Midbrain (tissue), 1 donor: Measurements from ENCODE around the gene CDH4.
"Not testable (repeated sequence)": the region's sequence is repeated elsewhere in the genome, so short reads cannot be mapped to it uniquely, and the experiment has no call there.

Experiments
- DNase-seq: peaks from one replicate; lab custom pipeline; 2025; lab: John Stamatoyannopoulos, UW

CDH4 gene

GRCh38 chr20:61846074-61846473 lies 594.0 kb downstream of the CDH4 start:
- DNase-seq, result no peak

GRCh38 chr20:61846741-61847419 lies 594.8 kb downstream of the CDH4 start:
- no peak for DNase-seq

DNA sequence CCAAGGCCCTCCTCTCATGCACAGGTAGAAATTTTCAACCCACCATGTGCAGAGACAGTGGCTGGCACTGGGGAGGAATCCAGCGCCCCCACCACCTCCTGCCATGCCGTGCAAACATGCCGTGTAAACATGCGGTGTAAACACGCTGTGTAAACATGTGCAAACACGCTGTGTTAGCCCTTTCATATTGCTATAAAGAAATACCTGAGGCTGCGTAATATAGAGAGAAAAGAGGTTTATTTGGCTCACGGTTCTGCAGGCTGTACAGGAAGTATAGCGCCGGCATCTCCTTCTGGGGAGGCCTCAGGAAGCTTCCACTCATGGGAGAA lies 595.3 kb downstream of the CDH4 start:
- no peak for DNase-seq

- DNase-seq, result no peak
These were observed 595.9 kb downstream of the CDH4 start for GRCh38 chr20:61847986-61848385.

DNA sequence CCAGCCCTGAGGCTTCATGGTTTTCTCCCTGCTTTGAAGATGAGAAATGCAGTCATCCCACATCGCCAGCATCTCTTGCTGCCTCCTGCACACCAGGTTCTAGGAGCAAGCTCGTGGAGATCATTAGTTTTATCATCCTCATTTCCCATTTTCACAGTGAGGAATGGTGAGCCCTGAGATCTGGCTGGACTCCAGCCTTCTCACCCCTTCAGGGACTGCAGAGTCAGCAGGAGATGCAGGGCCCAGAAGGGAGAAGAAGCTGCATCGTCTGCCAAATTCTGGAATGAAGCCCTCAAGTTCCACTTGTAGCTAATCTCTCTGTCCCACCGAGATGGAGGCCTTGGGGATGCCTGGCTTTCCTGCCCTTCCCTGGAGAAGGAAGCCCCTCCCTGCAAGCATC lies 596.8 kb downstream of the CDH4 start:
- no peak for DNase-seq

DNA sequence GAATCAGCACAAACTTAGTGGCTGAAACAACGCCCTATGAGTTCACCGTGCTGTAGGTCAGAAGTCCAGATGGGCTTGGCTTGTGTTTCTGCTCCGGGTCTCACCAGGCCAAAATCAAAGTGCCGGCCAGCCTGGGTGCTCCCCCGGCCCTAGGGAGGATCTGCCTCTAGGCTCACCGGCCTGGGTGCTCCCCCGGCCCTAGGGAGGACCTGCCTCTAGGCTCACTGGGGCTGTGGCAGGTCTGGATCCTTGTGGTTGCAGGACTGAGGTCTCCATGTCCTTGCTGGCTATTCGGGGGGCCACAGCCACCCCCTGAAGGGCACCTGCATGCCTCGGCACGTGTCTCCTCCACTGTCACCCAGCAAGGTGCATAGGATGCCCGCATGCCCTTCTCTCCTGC lies 597.3 kb downstream of the CDH4 start:
- DNase-seq, result no peak

GRCh38 chr20:61849822-61850221 lies 597.8 kb downstream of the CDH4 start:
- no peak for DNase-seq

- DNase-seq, result no peak
These were observed 598.4 kb downstream of the CDH4 start for GRCh38 chr20:61850457-61850856.

DNA sequence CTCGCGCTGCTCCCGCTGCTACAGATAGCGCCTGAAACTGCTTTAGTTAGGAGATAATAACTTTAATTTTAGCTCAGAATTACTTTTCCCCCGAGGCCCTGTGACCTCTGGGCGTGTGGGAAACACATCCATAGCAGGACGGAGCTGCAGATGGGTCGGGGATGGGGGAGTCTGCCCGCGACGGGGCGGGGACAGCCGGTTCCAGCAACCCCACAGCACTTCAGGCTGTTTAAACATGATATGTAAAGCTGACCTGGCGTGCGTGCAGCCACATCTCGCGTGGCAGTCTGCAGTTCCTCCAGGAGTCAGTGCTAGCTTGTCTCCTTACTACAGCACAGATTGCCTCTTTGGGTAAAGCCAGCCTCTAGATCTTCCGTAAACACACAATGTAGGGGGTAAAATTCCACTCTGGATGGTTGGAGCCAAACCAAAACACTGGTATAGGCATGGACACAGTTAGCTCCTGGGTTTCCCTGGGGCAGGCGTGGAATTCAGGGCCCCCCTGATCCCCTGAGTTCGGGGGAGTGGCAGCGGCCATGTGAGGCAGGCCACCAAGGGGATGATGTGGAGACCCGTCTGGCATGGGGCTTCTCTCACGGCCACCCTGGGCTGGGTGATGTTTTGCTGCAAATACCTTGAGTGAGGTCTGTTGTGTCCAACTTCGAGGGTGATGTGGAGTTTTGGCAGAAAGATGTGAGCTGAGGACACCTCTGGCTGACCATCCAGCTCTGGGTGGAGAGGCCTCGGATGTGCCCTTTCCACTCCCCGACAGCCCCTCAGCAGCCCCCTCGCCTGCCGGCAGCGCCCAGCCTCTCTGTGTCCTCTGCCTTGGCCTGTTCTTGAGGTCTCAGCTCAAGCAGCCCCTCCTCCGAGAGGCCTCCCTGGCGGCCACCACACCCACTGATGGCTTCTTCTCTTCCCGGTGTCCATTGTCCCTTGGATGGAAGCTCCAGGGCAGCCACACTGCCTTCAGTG lies 599.2 kb downstream of the CDH4 start:
- no peak for DNase-seq

GRCh38 chr20:61852268-61853072 lies 600.4 kb downstream of the CDH4 start:
- no peak for DNase-seq

GRCh38 chr20:61853073-61854005 lies 601.3 kb downstream of the CDH4 start:
- DNase-seq, result no peak

GRCh38 chr20:61854538-61854937 lies 602.5 kb downstream of the CDH4 start:
- DNase-seq, result not testable (repeated sequence)

DNA sequence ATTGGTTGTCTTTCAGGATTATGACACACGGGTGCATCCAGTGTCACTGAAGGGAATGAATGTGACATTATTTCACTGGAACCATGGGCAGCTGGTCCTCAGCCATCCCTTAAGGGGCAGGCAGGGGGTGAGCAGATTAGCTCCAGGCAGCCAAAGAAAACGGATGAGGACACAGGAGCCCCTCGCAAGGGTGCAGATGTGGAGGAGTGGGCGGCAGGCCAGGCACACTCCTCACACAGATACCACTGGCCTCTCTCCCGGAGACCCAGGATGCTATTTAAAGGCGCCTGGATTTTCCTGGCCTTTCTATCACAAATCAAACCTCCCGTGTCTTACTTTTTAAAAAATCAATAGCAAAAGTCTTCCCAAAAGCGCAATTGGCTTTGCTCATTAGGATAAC lies 603.2 kb downstream of the CDH4 start:
- no peak for DNase-seq

GRCh38 chr20:61856626-61857413 lies 604.8 kb downstream of the CDH4 start:
- DNase-seq, result no peak

DNA sequence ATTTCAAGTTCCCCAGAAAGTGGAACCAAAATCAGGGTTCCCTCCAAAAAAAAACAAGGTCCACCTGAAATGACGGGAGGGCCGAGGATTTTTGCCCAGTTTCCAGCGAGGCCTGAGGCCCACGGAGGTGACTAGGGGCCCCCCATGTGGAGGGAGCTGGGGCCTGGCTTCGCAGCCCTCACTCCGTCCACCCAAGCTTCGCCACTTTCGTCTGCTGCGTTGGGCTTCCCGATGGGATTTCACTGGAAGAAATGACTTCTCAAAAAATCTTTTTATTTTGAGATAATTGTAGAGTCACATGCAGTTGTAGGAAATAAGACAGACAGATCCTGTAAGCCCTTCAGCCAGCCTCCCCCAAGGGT lies 605.3 kb downstream of the CDH4 start:
- DNase-seq, result no peak

DNA sequence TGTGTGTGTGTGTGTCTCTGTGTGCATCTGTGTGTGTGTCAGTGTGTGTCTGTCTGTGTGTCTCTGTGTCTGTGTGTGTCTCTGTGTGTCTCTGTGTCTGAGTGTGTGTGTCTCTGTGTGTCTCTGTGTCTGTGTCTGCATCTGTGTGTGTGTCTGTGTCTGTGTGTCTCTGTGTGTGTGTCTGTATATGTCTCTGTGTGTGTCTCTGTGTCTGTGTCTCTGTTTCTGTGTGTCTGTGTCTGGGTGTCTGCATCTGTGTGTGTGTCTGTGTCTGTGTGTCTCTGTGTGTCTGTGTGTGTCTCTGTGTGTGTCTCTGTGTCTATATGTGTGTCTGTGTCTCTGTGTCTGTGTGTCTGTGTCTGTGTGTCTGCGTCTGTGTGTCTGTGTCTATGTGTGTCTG lies 605.8 kb downstream of the CDH4 start:
- DNase-seq, result no peak

DNA sequence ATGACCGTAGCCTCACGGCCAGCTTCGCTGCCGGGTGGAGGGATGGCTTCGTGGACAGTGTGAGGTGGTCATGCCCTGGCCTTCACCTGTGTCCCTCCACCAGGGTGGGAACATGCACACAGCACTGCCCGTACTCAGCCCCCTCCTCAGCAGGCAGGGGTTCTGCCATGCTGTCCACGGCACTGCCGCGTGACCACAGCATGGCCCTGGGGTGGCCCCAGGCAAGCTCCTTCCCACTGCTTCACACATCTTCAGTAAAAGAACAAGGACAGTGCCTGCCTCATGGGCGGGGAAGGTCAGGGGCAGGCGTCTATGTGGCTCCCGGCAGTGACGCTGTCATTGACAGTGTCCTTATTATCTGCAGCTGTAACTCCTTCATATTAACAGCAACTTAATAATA lies 607.7 kb downstream of the CDH4 start:
- DNase-seq, result no peak

DNA sequence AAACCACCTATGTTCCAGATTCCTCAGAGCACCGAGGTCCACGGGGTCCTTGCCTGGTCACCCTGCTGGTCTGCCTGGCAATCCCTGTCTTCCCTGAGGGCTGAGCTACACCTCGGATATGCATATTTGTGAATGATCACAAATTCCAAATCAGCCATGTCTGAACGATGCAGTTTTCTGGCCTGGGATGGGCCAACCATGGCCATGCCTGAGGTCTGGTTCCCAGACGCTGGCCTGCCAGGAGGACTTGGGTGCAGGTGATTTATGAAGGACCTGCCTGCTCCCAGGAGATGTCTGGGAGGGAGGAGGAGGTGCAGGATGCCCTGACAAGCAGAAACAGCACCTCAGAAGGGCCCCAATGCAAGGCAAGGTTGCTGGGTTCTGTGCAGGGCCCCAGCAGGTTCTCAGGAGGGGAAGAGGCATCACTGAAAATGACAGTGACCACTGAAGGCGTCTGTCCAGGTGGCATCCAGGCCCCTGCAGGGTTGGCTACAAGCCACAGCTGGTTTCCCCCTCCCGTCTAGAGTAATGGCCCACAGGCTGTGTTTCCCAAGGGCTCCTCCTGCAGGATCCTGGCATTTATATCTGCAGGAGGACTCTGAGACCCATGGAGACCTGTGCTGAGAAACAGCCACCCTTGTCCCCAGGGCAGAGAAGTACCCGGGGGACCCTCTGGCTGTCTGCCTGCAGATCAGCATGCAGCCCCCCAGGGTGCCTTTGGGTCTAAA lies 608.4 kb downstream of the CDH4 start:
- DNase-seq, result no peak

DNA sequence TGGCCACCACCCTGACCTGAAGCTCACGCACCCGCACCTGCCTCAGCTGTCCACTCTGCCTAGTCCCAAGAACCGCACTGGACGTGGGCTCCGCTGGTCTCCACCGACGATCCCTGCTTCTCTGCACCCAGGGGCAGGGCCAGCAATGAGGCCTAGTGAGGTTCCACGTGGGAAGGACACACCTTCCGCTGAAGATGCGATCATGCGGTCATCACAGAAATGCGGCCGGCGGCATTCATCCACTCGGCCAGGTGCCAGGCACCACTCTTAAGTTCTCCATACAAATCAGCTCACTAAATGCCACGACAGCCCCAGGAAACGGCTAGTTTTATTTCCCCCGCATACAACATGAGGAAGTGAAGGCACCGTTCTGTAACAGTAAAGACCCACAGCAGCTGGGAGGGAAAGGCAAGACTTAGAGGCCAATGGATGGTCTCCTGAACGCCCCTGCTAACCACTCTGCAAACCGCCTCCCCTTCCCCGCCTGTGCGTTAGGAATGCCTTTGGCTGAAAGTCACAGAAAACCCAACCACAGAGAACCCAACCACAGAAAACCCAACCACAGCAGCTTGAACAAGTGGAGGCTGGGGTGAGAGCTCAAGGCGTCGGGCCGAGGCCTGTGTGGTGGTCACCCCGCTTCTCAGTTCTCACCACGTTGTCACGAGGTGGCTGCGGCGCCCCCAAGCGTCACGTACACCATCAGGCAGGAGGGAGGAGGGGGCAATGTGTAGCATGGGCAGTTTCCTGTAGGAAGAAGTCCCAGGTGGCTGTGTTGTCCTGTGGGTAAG lies 609.2 kb downstream of the CDH4 start:
- no peak for DNase-seq
